GM18873 (cell line): ENCODE measurements around the gene TGFB1.
A peak's percentile ranks its signal among the peaks of the same experiment; 100 is the strongest.
"Not testable (repeated sequence)": the region's sequence is repeated elsewhere in the genome, so short reads cannot be mapped to it uniquely, and the experiment has no call there.

ENCODE experiments used
- ATAC-seq: cut with Tn5 transposase; IDR thresholded peaks from one replicate; pipeline ENCODE4 v1.9.1; 2021; ENCODE audit warnings: mild to moderate bottlenecking, moderate library complexity, moderate number of reproducible peaks; ENCODE audit not compliant: unreplicated experiment, low FRiP score

The TGFB1 gene

DNA sequence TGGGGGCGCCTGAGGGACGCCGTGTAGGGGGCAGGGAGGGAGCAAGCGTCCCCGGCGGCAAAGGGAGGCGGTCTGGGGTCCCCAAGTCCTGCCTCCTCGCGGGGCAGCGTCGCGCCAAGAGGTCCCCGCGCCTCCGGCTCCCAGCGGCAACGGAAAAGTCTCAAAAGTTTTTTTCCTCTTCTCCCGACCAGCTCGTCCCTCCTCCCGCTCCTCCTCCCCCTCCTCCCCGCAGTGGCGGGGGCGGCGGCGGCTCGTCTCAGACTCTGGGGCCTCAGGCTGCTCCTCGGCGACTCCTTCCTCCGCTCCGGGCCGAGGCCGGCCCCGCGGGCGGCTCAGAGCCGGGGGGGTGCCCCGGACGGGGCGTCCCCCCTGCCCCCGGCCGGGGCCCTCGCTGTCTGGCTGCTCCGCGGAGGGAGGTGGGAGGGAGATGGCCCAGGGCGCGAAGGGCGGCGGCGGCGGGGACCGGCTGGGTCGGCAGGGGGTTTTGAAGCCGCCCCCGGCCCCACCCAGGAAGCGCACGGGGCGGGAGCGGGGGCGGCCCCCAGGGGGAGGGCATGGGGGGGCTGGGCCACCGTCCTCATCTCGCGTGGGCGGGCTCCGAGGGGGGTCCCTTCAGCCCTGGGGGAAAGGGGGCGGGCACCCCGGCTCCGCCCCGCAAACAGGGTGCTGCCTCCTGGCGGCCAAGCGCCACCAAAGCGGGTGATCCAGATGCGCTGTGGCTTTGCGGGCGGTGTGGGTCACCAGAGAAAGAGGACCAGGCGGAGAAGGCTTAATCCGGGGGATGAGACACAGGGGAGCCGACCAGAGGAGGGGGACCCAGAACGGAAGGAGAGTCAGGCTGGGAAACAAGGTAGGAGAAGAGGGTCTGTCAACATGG is at the start of gene TGFB1:
Gene TGFB1, minus strand, starts transcription at position 457 of the 877 bp plus-strand sequence. CDS start 878 bp downstream, outside the sequence.
- peak; percentile 31 for ATAC-seq

- ATAC-seq = no peak
These were observed 48.3 kb upstream of the TGFB1 start for GRCh38 chr19:41402010-41402409.

DNA sequence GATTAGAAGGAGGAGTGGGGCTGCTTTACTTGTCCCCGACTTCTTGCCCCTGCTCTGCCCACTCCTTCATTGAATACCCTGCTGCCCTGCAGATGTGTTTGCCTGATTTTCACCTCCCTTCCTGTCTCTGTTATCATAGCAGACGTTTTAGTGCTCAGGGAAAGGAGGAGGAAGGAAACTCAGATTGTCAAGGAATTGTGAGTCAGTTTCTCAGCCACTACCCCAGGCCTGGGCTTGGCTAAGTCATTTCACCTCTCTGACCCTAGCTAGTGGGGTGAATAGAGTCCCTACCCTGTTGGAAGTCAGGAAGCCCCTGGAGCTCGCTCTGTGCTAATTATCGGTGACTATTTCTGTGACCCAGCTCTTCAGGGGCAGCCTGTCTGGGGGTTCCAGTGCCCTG is 47.8 kb upstream of the TGFB1 start:
- ATAC-seq = no peak

- no peak for ATAC-seq
These were observed 45.8 kb upstream of the TGFB1 start for GRCh38 chr19:41399525-41399924.

DNA sequence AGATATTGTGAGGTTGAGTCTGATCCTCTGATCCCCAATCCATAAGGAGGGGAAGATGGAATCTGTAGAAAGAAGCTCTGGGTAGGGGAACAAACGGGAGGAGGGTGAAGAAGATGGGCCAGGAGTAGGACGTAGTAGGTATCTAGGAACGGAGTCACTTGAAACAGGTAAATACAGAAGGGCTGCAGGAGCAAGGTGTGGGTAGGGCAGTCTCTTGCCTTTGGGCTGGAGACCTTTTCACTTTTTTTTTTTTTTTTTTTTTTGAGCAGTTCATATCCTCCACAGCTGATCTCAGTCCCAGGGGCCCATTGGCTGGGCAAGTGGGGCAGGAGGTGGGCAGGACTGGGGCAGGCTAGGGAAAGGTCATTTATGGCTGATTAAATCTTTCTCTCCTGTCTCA is 45.4 kb upstream of the TGFB1 start:
- no peak for ATAC-seq

DNA sequence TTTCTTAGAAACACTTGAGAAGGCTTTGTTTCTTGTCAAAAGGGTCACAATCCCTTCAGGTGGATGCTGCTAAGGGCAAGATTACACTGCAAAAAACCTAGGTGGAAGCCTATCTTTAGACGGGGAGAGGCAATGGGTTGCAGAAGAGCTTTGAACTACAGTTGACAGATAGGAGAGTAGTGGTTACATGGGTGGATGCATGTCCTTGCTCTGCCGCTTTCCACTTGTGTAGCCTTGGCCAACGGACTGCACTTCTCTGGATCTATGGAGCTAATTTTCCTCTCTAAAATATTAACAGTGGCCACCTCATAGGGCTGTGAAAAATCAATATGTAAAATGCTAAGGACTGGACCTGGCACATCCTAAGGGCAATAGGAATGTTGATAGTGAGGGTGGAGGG is 44.9 kb upstream of the TGFB1 start:
- ATAC-seq = no peak

DNA sequence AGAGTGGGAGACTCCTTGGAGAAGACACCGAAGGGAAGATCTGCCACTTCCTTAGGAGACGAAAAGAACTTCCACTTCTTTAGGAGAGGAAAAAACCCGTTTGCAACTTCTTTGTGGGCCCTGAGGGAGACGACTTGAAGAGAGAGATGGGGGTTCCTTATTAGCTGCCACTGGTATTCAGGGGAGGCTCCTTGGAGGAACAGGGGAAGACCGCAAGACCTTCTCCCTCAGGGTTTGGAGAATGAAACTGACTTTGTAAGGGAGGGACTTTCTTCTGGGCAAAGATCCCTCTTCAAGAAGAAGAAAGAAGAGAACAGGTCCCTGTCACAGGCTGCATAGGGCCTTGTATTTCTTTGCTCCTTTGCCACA is 44.3 kb upstream of the TGFB1 start:
- ATAC-seq = no peak

- peak; percentile 85 for ATAC-seq
These were observed 43.6 kb upstream of the TGFB1 start, which contains the start of the genes BCKDHA and EXOSC5 for GRCh38 chr19:41397086-41398049. TSS of gene BCKDHA (plus strand) at chr19:41397818. CDS start at chr19:41397828, 10 bp downstream. TSS of gene EXOSC5 (minus strand) at chr19:41397359. CDS start at chr19:41397328, 31 bp downstream.

- ATAC-seq = no peak
These were observed 41.6 kb upstream of the TGFB1 start for GRCh38 chr19:41395355-41395754.

DNA sequence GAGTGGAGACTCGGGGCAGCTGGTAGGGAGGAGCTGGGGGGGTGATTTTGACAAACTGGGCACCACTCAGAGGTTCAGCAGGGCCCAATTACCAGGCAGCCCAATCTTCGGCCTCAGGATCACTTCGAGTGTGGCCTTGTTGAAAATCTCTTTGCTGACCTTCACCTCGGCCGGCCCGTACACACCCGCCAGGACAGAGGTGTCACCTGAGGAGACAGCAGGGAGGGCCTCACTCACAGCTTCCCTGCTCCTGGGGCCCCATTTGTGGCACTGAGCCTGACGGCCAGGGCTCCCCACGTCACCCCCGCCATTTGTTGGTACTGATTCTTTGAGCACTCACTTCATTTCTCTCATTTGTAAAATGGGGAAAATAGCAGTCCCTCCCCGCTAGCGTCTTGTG is 39.1 kb upstream of the TGFB1 start:
- no peak for ATAC-seq

GRCh38 chr19:41391618-41392017 is 37.9 kb upstream of the TGFB1 start:
- no peak for ATAC-seq

GRCh38 chr19:41386442-41386841 is 32.7 kb upstream of the TGFB1 start:
- no peak for ATAC-seq

GRCh38 chr19:41384351-41384750 is 30.6 kb upstream of the TGFB1 start:
- ATAC-seq = no peak

GRCh38 chr19:41381536-41381935 is 27.8 kb upstream of the TGFB1 start:
- ATAC-seq = not testable (repeated sequence)

GRCh38 chr19:41377977-41378709 is 24.4 kb upstream of the TGFB1 start:
- no peak for ATAC-seq

GRCh38 chr19:41376998-41377365 is 23.3 kb upstream of the TGFB1 start:
- no peak for ATAC-seq

GRCh38 chr19:41376241-41376997 is 22.7 kb upstream of the TGFB1 start, which contains the start of gene TMEM91:
TSS of gene TMEM91 (plus strand) at chr19:41376533. CDS start at chr19:41378310, 1,777 bp downstream.
- ATAC-seq = no peak

DNA sequence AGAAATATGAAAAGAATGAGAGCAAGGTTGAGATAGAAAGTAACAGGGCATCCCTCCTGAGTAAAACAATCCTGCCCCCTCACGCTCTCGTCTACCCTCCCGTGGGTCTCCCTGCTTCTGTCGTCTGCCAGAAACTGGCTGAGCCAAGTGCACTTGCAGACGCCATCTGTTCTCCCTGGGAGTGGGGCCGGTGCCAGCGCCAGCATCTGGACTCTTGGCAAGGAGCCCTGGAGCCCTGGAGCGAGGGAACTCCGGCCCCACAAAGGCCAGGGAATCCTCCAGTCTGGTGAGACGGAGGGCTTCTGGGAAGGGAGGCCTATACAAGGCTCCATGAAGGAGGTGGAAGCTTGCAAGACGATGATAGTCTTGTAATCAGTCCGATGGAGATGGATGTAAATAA is 20.3 kb upstream of the TGFB1 start:
- no peak for ATAC-seq

DNA sequence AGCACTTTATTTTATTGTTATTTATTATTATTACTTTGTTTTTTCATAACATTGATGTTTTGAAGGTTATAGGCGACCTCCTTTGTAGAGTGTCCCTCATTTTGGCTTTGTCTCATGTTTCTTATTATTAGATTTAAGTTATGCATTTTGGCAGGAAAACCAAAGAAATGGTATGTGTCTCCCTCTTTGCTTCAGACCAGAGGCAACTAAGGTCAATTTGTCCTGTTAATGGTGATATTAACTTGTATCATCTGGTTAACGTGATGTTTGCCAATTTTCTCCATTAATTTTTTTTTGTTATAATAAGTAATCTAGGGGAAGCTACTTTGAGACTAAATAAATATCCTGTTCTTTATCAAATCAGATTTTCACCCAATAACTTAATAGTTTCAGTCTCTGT is 18.8 kb upstream of the TGFB1 start:
- ATAC-seq = no peak

- ATAC-seq = no peak
These were observed 17.8 kb upstream of the TGFB1 start for GRCh38 chr19:41371541-41371940.
